Inferior parietal cortex (tissue), 1 donor: ENCODE measurements around the gene HMCN1.

Source experiments
- DNase-seq: peaks from one replicate; pipeline ENCODE4 v3.0.0-alpha.2; 2016; ENCODE audit errors: extremely low spot score

HMCN1 gene

GRCh38 chr1:185803241-185803640 lies 69.0 kb downstream of the HMCN1 start:
- no peak for DNase-seq

GRCh38 chr1:185804206-185804605 lies 70.0 kb downstream of the HMCN1 start:
- DNase-seq = no peak

GRCh38 chr1:185804608-185805007 lies 70.4 kb downstream of the HMCN1 start:
- no peak for DNase-seq

- DNase-seq = no peak
Observed at GRCh38 chr1:185807275-185807674, 73.1 kb downstream of the HMCN1 start.

- DNase-seq = no peak
Observed at GRCh38 chr1:185808631-185809030, 74.4 kb downstream of the HMCN1 start.

GRCh38 chr1:185811073-185811709 lies 77.0 kb downstream of the HMCN1 start:
- DNase-seq = no peak

GRCh38 chr1:185812934-185813333 lies 78.7 kb downstream of the HMCN1 start:
- DNase-seq = no peak

GRCh38 chr1:185813401-185813979 lies 79.3 kb downstream of the HMCN1 start:
- peak; percentile 37 for DNase-seq

- DNase-seq = no peak
Observed at GRCh38 chr1:185816460-185816859, 82.3 kb downstream of the HMCN1 start.

- no peak for DNase-seq
Observed at GRCh38 chr1:185819798-185820197, 85.6 kb downstream of the HMCN1 start.

- DNase-seq = no peak
Observed at GRCh38 chr1:185821612-185822385, 87.6 kb downstream of the HMCN1 start.

GRCh38 chr1:185823467-185823866 lies 89.3 kb downstream of the HMCN1 start:
- no peak for DNase-seq

GRCh38 chr1:185824106-185824505 lies 89.9 kb downstream of the HMCN1 start:
- no peak for DNase-seq

- DNase-seq = no peak
Observed at GRCh38 chr1:185825556-185825955, 91.4 kb downstream of the HMCN1 start.

GRCh38 chr1:185834371-185834905 lies 100.2 kb downstream of the HMCN1 start:
- no peak for DNase-seq

GRCh38 chr1:185835191-185835590 lies 101.0 kb downstream of the HMCN1 start:
- no peak for DNase-seq

- no peak for DNase-seq
Observed at GRCh38 chr1:185837711-185838110, 103.5 kb downstream of the HMCN1 start.

- DNase-seq = no peak
Observed at GRCh38 chr1:185838111-185838510, 103.9 kb downstream of the HMCN1 start.

GRCh38 chr1:185840880-185841279 lies 106.7 kb downstream of the HMCN1 start:
- no peak for DNase-seq

- no peak for DNase-seq
Observed at GRCh38 chr1:185843297-185843869, 109.2 kb downstream of the HMCN1 start.

- no peak for DNase-seq
Observed at GRCh38 chr1:185843986-185844385, 109.8 kb downstream of the HMCN1 start.

GRCh38 chr1:185846672-185847444 lies 112.7 kb downstream of the HMCN1 start:
- DNase-seq = no peak
